CD14-positive monocyte (primary cell): Measurements from ENCODE around the gene PDIA2. TPM values are rescaled to one million over a fixed set of nuclear protein-coding genes. Genes with fewer than 3 reads are reported as not detected.

ENCODE experiments used
- DNase-seq, 3 donors: peaks; one replicate each; pipeline ENCODE4 v3.0.0-alpha.2; 2011 to 2022
- H2AFZ ChIP-seq: 2 replicates; pipeline ENCODE4 v1.6.0; 2012; ENCODE audit warnings: mild to moderate bottlenecking, low read depth, low read length, inconsistent platforms; ENCODE audit not compliant: insufficient read depth, poor library complexity, severe bottlenecking
- H3K27ac ChIP-seq, 2 donors: 1 replicate in 1 of 2; 2 replicates in 1 of 2; pipeline ENCODE4 v1.5.1; 2012 to 2013; ENCODE audit warnings: low read length in 2 of 2, control low read depth in 1 of 2, inconsistent platforms in 1 of 2, low read depth in 1 of 2, mild to moderate bottlenecking in 1 of 2
- H3K27me3 ChIP-seq, 2 donors: one replicate each; pipeline versions ENCODE4 v1.6.0 to v1.6.1; 2011 to 2013; ENCODE audit warnings: low read length in 2 of 2; ENCODE audit not compliant: control insufficient read depth in 2 of 2, insufficient read depth in 2 of 2
- H3K36me3 ChIP-seq, 2 donors: replicated peaks in 1 of 2; 1 replicate in 1 of 2; 2 replicates in 1 of 2; pipeline versions ENCODE4 v1.5.1 to v1.6.1; 2012 to 2013; ENCODE audit warnings: low read length in 2 of 2, control low read depth in 1 of 2, inconsistent platforms in 1 of 2, mild to moderate bottlenecking in 1 of 2; ENCODE audit not compliant: insufficient read depth in 2 of 2, control insufficient read depth in 1 of 2
- H3K4me1 ChIP-seq, 2 donors: 1 replicate in 1 of 2; 2 replicates in 1 of 2; pipeline versions ENCODE4 v1.5.1 to v1.6.1; 2012 to 2013; ENCODE audit warnings: low read length in 2 of 2, control low read depth in 1 of 2, inconsistent platforms in 1 of 2, mild to moderate bottlenecking in 1 of 2, moderate library complexity in 1 of 2; ENCODE audit not compliant: insufficient read depth in 2 of 2, control insufficient read depth in 1 of 2
- H3K4me2 ChIP-seq: replicated peaks from 2 replicates; pipeline ENCODE3; 2012; ENCODE audit warnings: low read length, moderate library complexity, mild to moderate bottlenecking; ENCODE audit not compliant: poor library complexity, severe bottlenecking; ENCODE audit errors: extremely low read depth
- H3K4me3 ChIP-seq, 3 experiments: fragments of 200-600 bp in 1 of 3; sonication (generic) in 1 of 3; replicated peaks in 1 of 3; 1 replicate in 2 of 3; 2 replicates in 1 of 3; pipeline ENCODE4 v1.5.1; 2011 to 2013; ENCODE audit warnings: low read length in 3 of 3, mild to moderate bottlenecking in 3 of 3, control low read depth in 2 of 3, low read depth in 2 of 3, inconsistent platforms in 1 of 3, moderate library complexity in 1 of 3
- H3K79me2 ChIP-seq: 2 replicates; pipeline ENCODE4 v1.6.0; 2012; ENCODE audit warnings: mild to moderate bottlenecking, control low read depth, inconsistent platforms, low read length, moderate library complexity; ENCODE audit not compliant: insufficient read depth
- H3K9ac ChIP-seq: 2 replicates; pipeline ENCODE4 v1.6.0; 2017; ENCODE audit warnings: low read length, mild to moderate bottlenecking; ENCODE audit not compliant: insufficient read depth, poor library complexity, severe bottlenecking
- H3K9me3 ChIP-seq, 2 donors: replicated peaks in 1 of 2; 1 replicate in 1 of 2; 2 replicates in 1 of 2; pipeline versions ENCODE4 v1.5.1 to v1.6.1; 2012 to 2013; ENCODE audit warnings: low read length in 2 of 2, control low read depth in 1 of 2; ENCODE audit not compliant: control insufficient read depth in 1 of 2, insufficient read depth in 1 of 2
- H4K20me1 ChIP-seq: 2 replicates; pipeline ENCODE4 v1.6.0; 2012; ENCODE audit warnings: mild to moderate bottlenecking, low read length, control low read depth, moderate library complexity; ENCODE audit not compliant: insufficient read depth
- H3K27ac Mint-ChIP-seq, 7 donors: one replicate each; pipeline ENCODE4 v1.8.0; 2020; ENCODE audit warnings: mild to moderate bottlenecking in 7 of 7, mixed read lengths in 7 of 7, moderate library complexity in 6 of 7, inconsistent platforms in 2 of 7
- H3K27me3 Mint-ChIP-seq, 3 donors: one replicate each; pipeline ENCODE4 v1.8.0; 2021 to 2022; ENCODE audit warnings: low read depth in 3 of 3, mild to moderate bottlenecking in 3 of 3, mixed read lengths in 3 of 3, moderate library complexity in 3 of 3, inconsistent platforms in 1 of 3
- H3K36me3 Mint-ChIP-seq, 2 donors: one replicate each; pipeline ENCODE4 v1.8.0; 2020; ENCODE audit warnings: mixed read lengths in 2 of 2, inconsistent platforms in 1 of 2, mild to moderate bottlenecking in 1 of 2
- H3K4me1 Mint-ChIP-seq: one replicate; pipeline ENCODE4 v1.8.0; 2020; ENCODE audit warnings: mild to moderate bottlenecking, mixed read lengths
- H3K4me3 Mint-ChIP-seq, 2 donors: one replicate each; pipeline ENCODE4 v1.8.0; 2020; ENCODE audit warnings: mild to moderate bottlenecking in 2 of 2, mixed read lengths in 2 of 2, moderate library complexity in 1 of 2
- H3K9me3 Mint-ChIP-seq, 7 donors: one replicate each; pipeline ENCODE4 v1.8.0; 2020 to 2022; ENCODE audit warnings: mixed read lengths in 7 of 7, mild to moderate bottlenecking in 6 of 7, moderate library complexity in 6 of 7, inconsistent platforms in 2 of 7
- CTCF ChIP-seq: fragments of 200-600 bp; IDR thresholded peaks from one replicate; pipeline ENCODE4 v1.8.0; 2022; ENCODE audit warnings: antibody characterized with exemption, mild to moderate bottlenecking
- WGBS: methylation state at CpG from one replicate; pipeline ENCODE4 v1.1.5; 2013; ENCODE audit warnings: missing lambda C conversion rate; ENCODE audit not compliant: insufficient coverage; 5-methylcytosine and 5-hydroxymethylcytosine counted together
- intact Hi-C, 2 donors: fragments of 100-400 bp; cut with micrococcal nuclease; formaldehyde crosslinking; loops; one replicate each; pipeline versions ENCODE4 v1.15.0 to v1.15.1; 2023
- polyA plus RNA-seq, 3 donors: library from polyadenylated mRNA; depleted of rRNA in 1 of 3; unstranded in 2 of 3; stranded (reverse) in 1 of 3; fragments of 300-500 nt in 2 of 3; fragments of >200 nt in 1 of 3; fragmentation: Illumina TruSeq in 2 of 3; gene quantifications; 1 replicate in 2 of 3; 2 replicates in 1 of 3; pipeline ENCODE4 v1.2.3, GENCODE V29; 2012 to 2021

PDIA2 gene
- polyA plus RNA-seq, 3 donors, result not detected

- Mint-ChIP-seq H3K27ac (peak overlapping the region in 1 of 7 donors; percentile 37), H3K4me1 (no peaks in the 10 kb centered on the region), H3K36me3 (peaks cover 50 to 77% of the 10 kb centered on the region in 2 donors), H3K9me3 (peaks cover 0 to 22% (median 8%) of the 10 kb centered on the region in 7 donors), H3K4me3 (no peak overlapping the region), H3K27me3 (no peaks in the 10 kb centered on the region)
- Histone ChIP-seq H2AFZ (no peak overlapping the region), H4K20me1 (no peaks in the 10 kb centered on the region), H3K79me2 (no peaks in the 10 kb centered on the region), H3K9ac (no peak overlapping the region), H3K4me3 (no peak overlapping the region), H3K27ac (no peak overlapping the region), H3K36me3 (peaks cover 73 to 80% of the 10 kb centered on the region in 2 donors), H3K27me3 (no peaks in the 10 kb centered on the region), H3K4me2 (no peak overlapping the region), H3K4me1 (no peaks in the 10 kb centered on the region), H3K9me3 (peaks cover 12 to 14% of the 10 kb centered on the region in 2 donors)
- intact Hi-C loops, result loop anchor here in 1 of 2 donors (5.0 kb wide), 1 partner anchor 87 kb away; no protein-coding TSS in a partner anchor
- no peak for TF ChIP-seq CTCF
- DNase-seq, result no peak
- WGBS, result 96% methylated on average over 22 of the region's 22 CpGs
Measured at GRCh38 chr16:289395-289997, 6.5 kb downstream of the PDIA2 start.

- TF ChIP-seq CTCF, result no peak
- Mint-ChIP-seq H3K4me1 (no peaks in the 10 kb centered on the region), H3K4me3 (no peak overlapping the region), H3K36me3 (peaks cover 50 to 79% of the 10 kb centered on the region in 2 donors), H3K27ac (peak overlapping the region in 2 of 7 donors; percentile 25 to 37), H3K27me3 (no peaks in the 10 kb centered on the region), H3K9me3 (peaks cover 0 to 19% (median 7%) of the 10 kb centered on the region in 7 donors)
- no peaks in the 10 kb centered on the region for H3K4me1 ChIP-seq
- no peaks in the 10 kb centered on the region for H3K27me3 ChIP-seq
- intact Hi-C loops, result no loop called here
- no peak overlapping the region for H3K4me3 ChIP-seq
- H3K79me2 ChIP-seq, result no peaks in the 10 kb centered on the region
- 96% methylated on average over 25 of the region's 25 CpGs for WGBS
- no peak overlapping the region for H2AFZ ChIP-seq
- H3K9me3 ChIP-seq, result peaks cover 12 to 14% of the 10 kb centered on the region in 2 donors
- no peak overlapping the region for H3K27ac ChIP-seq
- H3K4me2 ChIP-seq, result no peak overlapping the region
- H3K9ac ChIP-seq, result no peak overlapping the region
- DNase-seq, result no peak
- peaks cover 73 to 82% of the 10 kb centered on the region in 2 donors for H3K36me3 ChIP-seq
- no peaks in the 10 kb centered on the region for H4K20me1 ChIP-seq
Measured at GRCh38 chr16:290015-290680, 7.2 kb downstream of the PDIA2 start.
